A549 (cell line): ENCODE results near the gene CCDC159. TPM values are rescaled to one million over a fixed set of nuclear protein-coding genes. Genes with fewer than 3 reads are reported as not detected.

Experiments
- ATAC-seq, 2 experiments: fragments of 200-7000 bp in 1 of 2; fragments of >200 bp in 1 of 2; cut with Nextera tagmentation in 1 of 2; cut with Tn5 transposase in 1 of 2; 3 replicates each; pipeline versions ENCODE4 v1.8.0 to v1.9.1; 2018 to 2020; ENCODE audit warnings: mild to moderate bottlenecking in 1 of 2, moderate library complexity in 1 of 2
- CTCF ChIA-PET: fragments of 300-600 bp; sonication (Branson Sonifier 250); formaldehyde crosslinking; extraction: SDS; loops from one replicate; lab custom pipeline; 2021; ENCODE audit warnings: antibody characterized with exemption, inconsistent platforms; lab: Yijun Ruan, JAX
- POLR2A ChIA-PET: fragments of 350-600 bp; formaldehyde crosslinking; extraction: SDS; loops from one replicate; lab custom pipeline; 2021; ENCODE audit warnings: antibody characterized with exemption, inconsistent platforms; lab: Yijun Ruan, JAX
- DNase-seq, 2 experiments: peaks; one replicate each; pipeline versions ENCODE4 v3.0.0 to v3.0.0-alpha.2; 2011 to 2016; ENCODE audit warnings: low read depth in 1 of 2, low spot score in 1 of 2
- FAIRE-seq: peaks from 2 replicates; lab custom pipeline; 2011; peaks lifted over from hg19 to GRCh38; lab: Jason Lieb, UNC
- H3K27ac ChIP-seq, 2 experiments: fragments of >200 bp; sonication (Bioruptor Twin); formaldehyde crosslinking; 3 replicates each; pipeline ENCODE4 v1.5.1; 2016 to 2017
- H3K4me1 ChIP-seq: fragments of >200 bp; sonication (Bioruptor Twin); formaldehyde crosslinking; 3 replicates; pipeline ENCODE4 v1.6.1; 2016
- H3K4me2 ChIP-seq: fragments of >200 bp; sonication (Bioruptor Twin); formaldehyde crosslinking; 3 replicates; pipeline ENCODE4 v1.6.1; 2016
- H3K4me3 ChIP-seq: fragments of >200 bp; sonication (Bioruptor Twin); formaldehyde crosslinking; 3 replicates; pipeline ENCODE4 v1.5.1; 2016
- H3K9me3 ChIP-seq: fragments of >200 bp; sonication (Bioruptor Twin); formaldehyde crosslinking; 3 replicates; pipeline ENCODE4 v1.6.1; 2016
- ATOH8 ChIP-seq: fragments of 250-450 bp; sonication (Bioruptor Pico); IDR thresholded peaks from 2 replicates; pipeline ENCODE4 v1.5.0; 2020; ENCODE audit warnings: low read depth, mild to moderate bottlenecking, moderate library complexity
- BHLHE40 ChIP-seq: IDR thresholded peaks from 2 replicates; pipeline ENCODE4 v1.6.1; 2012; ENCODE audit warnings: low read depth, low read length, inconsistent platforms
- CBX2 ChIP-seq: fragments of 200-600 bp; sonication (generic); IDR thresholded peaks from 2 replicates; pipeline ENCODE4 v1.6.1; 2016; ENCODE audit warnings: low read depth, mild to moderate bottlenecking, borderline replicate concordance
- EHF ChIP-seq: fragments of 250-450 bp; sonication (Bioruptor Pico); IDR thresholded peaks from 2 replicates; pipeline ENCODE4 v1.5.0; 2020; ENCODE audit warnings: mild to moderate bottlenecking
- ELK1 ChIP-seq: fragments of 150-350 bp; IDR thresholded peaks from 2 replicates; pipeline ENCODE4 v1.6.1; 2014; ENCODE audit warnings: low read depth, mild to moderate bottlenecking, low read length
- FOSB ChIP-seq: fragments of 250-450 bp; sonication (Bioruptor Pico); IDR thresholded peaks from 2 replicates; pipeline ENCODE4 v1.5.0; 2020; ENCODE audit warnings: mild to moderate bottlenecking, moderate library complexity
- FOSL2 ChIP-seq, 2 experiments: fragments of 450-650 bp in 1 of 2; fragments of >200 bp in 1 of 2; sonication (Bioruptor Twin) in 1 of 2; formaldehyde crosslinking; IDR thresholded peaks; 2 replicates each; pipeline versions ENCODE4 v1.5.0 to v1.6.1; 2016 to 2020; ENCODE audit warnings: mild to moderate bottlenecking in 1 of 2, moderate library complexity in 1 of 2
- HDAC2 ChIP-seq: fragments of 200-600 bp; sonication (generic); IDR thresholded peaks from 2 replicates; pipeline ENCODE4 v1.6.1; 2016
- HMGXB4 ChIP-seq: fragments of 250-450 bp; sonication (Bioruptor Pico); IDR thresholded peaks from 2 replicates; pipeline ENCODE4 v1.5.0; 2021; ENCODE audit warnings: mild to moderate bottlenecking, moderate library complexity, borderline replicate concordance
- HOXA7 ChIP-seq: fragments of 250-450 bp; sonication (Bioruptor Pico); IDR thresholded peaks from 2 replicates; pipeline ENCODE4 v1.5.0; 2020; ENCODE audit warnings: mild to moderate bottlenecking, moderate library complexity
- KDM1A ChIP-seq: fragments of 200-600 bp; sonication (generic); IDR thresholded peaks from 2 replicates; pipeline ENCODE4 v1.6.1; 2016; ENCODE audit warnings: low read depth, mild to moderate bottlenecking
- MAFK ChIP-seq: fragments of 450-650 bp; IDR thresholded peaks from 2 replicates; pipeline ENCODE4 v1.6.1; 2014; ENCODE audit not compliant: partially characterized antibody
- MAZ ChIP-seq: fragments of 150-350 bp; IDR thresholded peaks from 2 replicates; pipeline ENCODE4 v1.6.1; 2014; ENCODE audit warnings: antibody characterized with exemption, low read depth, low read length, borderline replicate concordance
- NFE2L2 ChIP-seq: fragments of 150-350 bp; conservative IDR thresholded peaks from 2 replicates; pipeline ENCODE4 v1.6.1; 2014; ENCODE audit warnings: low read length
- NPAS2 ChIP-seq: fragments of 250-450 bp; sonication (Bioruptor Pico); IDR thresholded peaks from 2 replicates; pipeline ENCODE4 v1.8.0; 2022; ENCODE audit warnings: mild to moderate bottlenecking, moderate library complexity, borderline replicate concordance
- PBX3 ChIP-seq: IDR thresholded peaks from 2 replicates; pipeline ENCODE4 v1.6.1; 2012
- RNF2 ChIP-seq: fragments of 200-600 bp; sonication (generic); IDR thresholded peaks from 2 replicates; pipeline ENCODE4 v1.6.1; 2016; ENCODE audit warnings: low read depth, mild to moderate bottlenecking, antibody characterized with exemption, moderate library complexity, borderline replicate concordance
- SREBF2 ChIP-seq: fragments of 450-650 bp; IDR thresholded peaks from 2 replicates; pipeline ENCODE4 v1.6.1; 2014; ENCODE audit warnings: mild to moderate bottlenecking, moderate library complexity
- USF2 ChIP-seq: fragments of 450-650 bp; IDR thresholded peaks from 2 replicates; pipeline ENCODE4 v1.6.1; 2014; ENCODE audit warnings: antibody characterized with exemption
- WGBS: methylation state at CpG from one replicate; pipeline ENCODE4 v1.1.6; 2017; ENCODE audit errors: missing lambda C conversion rate; 5-methylcytosine and 5-hydroxymethylcytosine counted together
- polyA plus RNA-seq, 4 experiments: library from polyadenylated mRNA; depleted of rRNA in 3 of 4; stranded (reverse); fragments of >200 nt; fragmentation: RNase III in 1 of 4; extraction: RNeasy Plus Mini Kit Qiagen cat#74134 plus additional on column Dnase treatment in 1 of 4; gene quantifications; 2 replicates in 3 of 4; 3 replicates in 1 of 4; pipeline ENCODE4 v1.2.3, GENCODE V29; 2011 to 2017
- TF ChIP-seq, protein P1 (sequence below): fragments of >200 bp; sonication (Bioruptor Twin); formaldehyde crosslinking; IDR thresholded peaks from 3 replicates; pipeline ENCODE4 v1.6.1; 2016

Gene CCDC159
- polyA plus RNA-seq, 2 of the 4 experiments (the other 2 are of a cell fraction) = 8.4 to 11.3 TPM

- TF ChIP-seq ELK1 (no peak), ATOH8 (CRISPR knock-in tag) (no peak), CBX2 (no peak)
Observed at GRCh38 chr19:11367528-11367927, 21.2 kb downstream of the CCDC159 start (continued).

DNA sequence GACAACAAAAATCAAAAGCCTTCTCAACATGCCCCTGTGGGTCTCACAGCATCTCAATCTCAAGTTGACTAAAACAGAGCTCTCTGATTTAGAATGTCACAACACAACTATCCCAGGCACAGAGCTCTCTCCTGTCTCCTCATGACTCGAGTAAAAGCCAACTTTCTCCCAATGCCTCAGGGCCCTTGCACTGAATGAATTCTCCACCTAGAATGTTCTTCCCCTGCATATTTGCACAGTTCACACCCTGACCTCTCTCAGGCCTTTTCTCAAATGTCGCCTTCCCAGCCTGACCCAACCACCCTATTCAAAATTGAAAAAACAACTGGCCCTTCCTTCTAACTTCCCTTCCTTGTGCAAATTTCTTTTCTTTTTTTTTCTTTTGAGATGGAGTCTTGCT, 24.4 kb downstream of the CCDC159 start:
- DNase-seq (no peak), FAIRE-seq (no peak), ATAC-seq (no peak)
- POLR2A ChIA-PET = no interaction called here
- no peaks in the 10 kb centered on the region for H3K9me3 ChIP-seq
- CTCF ChIA-PET = no interaction called here
- 81% methylated on average over 2 of the region's 2 CpGs for WGBS
- no peak overlapping the region for H3K4me3 ChIP-seq
- no peak overlapping the region for H3K4me2 ChIP-seq
- peaks cover 11% of the 10 kb centered on the region for H3K4me1 ChIP-seq
- TF ChIP-seq CBX2 (no peak), USF2 (no peak), MAFK (no peak), ATOH8 (CRISPR knock-in tag) (no peak), MAZ (no peak), BHLHE40 (no peak), NFE2L2 (no peak), RNF2 (no peak), EHF (CRISPR knock-in tag) (no peak), HDAC2 (no peak), FOSL2 (IDR thresholded peaks at IDR 0.05) (no peak), FOSL2 (CRISPR knock-in tag; IDR thresholded peaks at IDR 0.05) (no peak), NPAS2 (no peak), HMGXB4 (CRISPR knock-in tag) (no peak), PBX3 (no peak), SREBF2 (no peak), FOSB (CRISPR knock-in tag) (no peak), KDM1A (no peak), HOXA7 (CRISPR knock-in tag) (no peak)
- TF ChIP-seq, protein P1, sequence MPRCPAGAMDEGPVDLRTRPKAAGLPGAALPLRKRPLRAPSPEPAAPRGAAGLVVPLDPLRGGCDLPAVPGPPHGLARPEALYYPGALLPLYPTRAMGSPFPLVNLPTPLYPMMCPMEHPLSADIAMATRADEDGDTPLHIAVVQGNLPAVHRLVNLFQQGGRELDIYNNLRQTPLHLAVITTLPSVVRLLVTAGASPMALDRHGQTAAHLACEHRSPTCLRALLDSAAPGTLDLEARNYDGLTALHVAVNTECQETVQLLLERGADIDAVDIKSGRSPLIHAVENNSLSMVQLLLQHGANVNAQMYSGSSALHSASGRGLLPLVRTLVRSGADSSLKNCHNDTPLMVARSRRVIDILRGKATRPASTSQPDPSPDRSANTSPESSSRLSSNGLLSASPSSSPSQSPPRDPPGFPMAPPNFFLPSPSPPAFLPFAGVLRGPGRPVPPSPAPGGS = no peak
- no peak overlapping the region for H3K27ac ChIP-seq
